ENCODE results near the gene CDY1B. TPM values are rescaled to one million over a fixed set of nuclear protein-coding genes. Genes with fewer than 3 reads are reported as not detected.
"Not testable (repeated sequence)": the region's sequence is repeated elsewhere in the genome, so short reads cannot be mapped to it uniquely, and the experiment has no call there.

Gene CDY1B
- total and polyA plus RNA-seq, 2 of the 8 experiments (the other 6 are each of a cell fraction or from before 2014, with no cell fraction given) = not detected

DNA sequence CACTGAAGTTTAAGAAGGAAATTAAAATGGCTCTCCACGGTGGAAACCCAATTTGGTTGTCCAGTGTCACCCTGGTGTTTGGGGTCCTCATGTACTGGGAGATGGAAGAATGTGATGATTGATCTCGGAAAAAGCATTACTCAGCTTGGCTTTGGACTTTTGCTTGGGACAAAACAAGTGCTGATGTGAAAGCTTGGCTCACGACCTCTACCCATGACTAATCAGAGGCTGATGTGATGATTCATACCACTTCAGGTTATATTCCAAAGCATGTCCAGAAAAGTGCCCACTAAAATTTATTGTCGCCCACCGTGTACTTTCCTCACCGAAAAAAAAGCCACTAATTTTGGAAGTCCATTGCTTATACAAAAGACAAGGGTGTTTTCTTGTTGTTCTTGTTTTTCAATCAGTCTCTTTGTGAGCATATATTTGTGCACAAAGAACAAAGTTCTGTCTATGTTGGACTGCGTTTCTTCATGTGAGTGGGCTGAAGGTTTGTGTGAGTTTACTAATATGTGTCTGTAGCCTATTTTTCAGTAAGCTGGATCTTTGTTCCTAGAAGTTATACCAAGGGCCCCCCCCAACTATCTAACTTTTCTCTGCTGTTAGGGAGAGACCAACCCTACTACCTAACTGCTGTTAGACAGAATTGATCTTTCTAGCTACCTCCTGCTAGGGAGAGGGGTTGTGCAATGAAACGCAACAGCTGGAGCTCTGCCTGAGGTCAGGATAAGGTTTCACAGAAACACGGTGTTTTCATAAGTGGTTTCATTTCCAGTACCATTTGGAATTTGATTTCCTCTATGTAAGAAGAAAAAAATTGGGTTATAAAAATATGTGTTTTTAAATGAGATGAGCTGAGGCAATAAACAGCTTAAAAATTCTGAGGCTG lies 21.4 kb downstream of the CDY1B start:
- H3K23ac ChIP-seq (ENCODE audit: insufficient read length); H3K9ac ChIP-seq (replicated peaks in 1 of 4; ENCODE audit: extremely low read depth in 1 of 4, low read depth in 3 of 4, low read length in 3 of 4); H3K14ac ChIP-seq (ENCODE audit: insufficient read length); H3K4me3 ChIP-seq (ENCODE audit: extremely low read depth in 1 of 4, insufficient read depth in 2 of 4, low read depth in 3 of 4, low read length in 4 of 4); H3K79me2 ChIP-seq (ENCODE audit: control insufficient read depth in 1 of 2, insufficient read depth in 2 of 2, low read length in 2 of 2); H2BK15ac ChIP-seq (ENCODE audit: low read length); FAIRE-seq; CTCF ChIA-PET (ENCODE audit: partially characterized antibody); H3K27ac ChIP-seq (ENCODE audit: low read depth, low read length); H4K5ac ChIP-seq (ENCODE audit: insufficient read length, low read depth, low read length); H4K8ac ChIP-seq (ENCODE audit: extremely low read depth, insufficient read depth, low read length); H2AFZ ChIP-seq (ENCODE audit: low read length); H2BK5ac ChIP-seq (ENCODE audit: low read depth, low read length); H2BK12ac ChIP-seq (ENCODE audit: low read depth, low read length); H3K4me2 ChIP-seq (ENCODE audit: insufficient read depth in 1 of 2, low read depth in 2 of 2, low read length in 2 of 2); H3K23me2 ChIP-seq (ENCODE audit: low read depth, low read length); H3K9me3 ChIP-seq (ENCODE audit: insufficient read depth in 2 of 2, low read depth in 1 of 2, low read length in 1 of 2); H2BK20ac ChIP-seq (ENCODE audit: low read length); H4K20me1 ChIP-seq (replicated peaks in 1 of 2; ENCODE audit: control insufficient read depth in 1 of 2, insufficient read depth in 2 of 2, low read length in 2 of 2); POLR2A ChIA-PET (ENCODE audit: partially characterized antibody); H2BK120ac ChIP-seq (replicated peaks; ENCODE audit: low read depth, low read length); H3K27me3 ChIP-seq (replicated peaks in 1 of 4; ENCODE audit: control insufficient read depth in 3 of 4, extremely low read depth in 1 of 4, insufficient read depth in 3 of 4, low read length in 3 of 4); H3K36me3 ChIP-seq (ENCODE audit: control insufficient read depth in 2 of 4, insufficient read depth in 4 of 4, low read length in 3 of 4); H4K91ac ChIP-seq (replicated peaks; ENCODE audit: insufficient read length, low read length); H3K4me1 ChIP-seq (replicated peaks in 1 of 4; ENCODE audit: control insufficient read depth in 3 of 4, insufficient read depth in 4 of 4, low read length in 3 of 4); H2AK5ac ChIP-seq (ENCODE audit: low read depth, low read length); H3K4ac ChIP-seq (replicated peaks; ENCODE audit: insufficient read length, low read depth, low read length); H3K79me1 ChIP-seq (ENCODE audit: low read depth, low read length); H3K56ac ChIP-seq (replicated peaks; ENCODE audit: insufficient read length, low read depth, low read length); H3K18ac ChIP-seq (ENCODE audit: extremely low read depth, low read length); DNase-seq (ENCODE audit: low read depth in 1 of 2, low spot score in 2 of 2): not testable (repeated sequence)
- WGBS, 2 experiments (ENCODE audit: extremely low coverage in 1 of 2, insufficient coverage in 1 of 2, insufficient read length in 1 of 2, insufficient replicate concordance in 2 of 2, low coverage in 1 of 2, low lambda C conversion rate in 2 of 2, missing lambda C conversion rate in 1 of 2) = no CpG with 5 or more reads among the region's 9 CpGs
